Upper lobe of left lung (tissue), 6 donors: ENCODE measurements around the gene LAMA2. TPM values are rescaled to one million over a fixed set of nuclear protein-coding genes. Genes with fewer than 3 reads are reported as not detected.

Source experiments
- ATAC-seq, 2 donors: fragments of 200-7000 bp; cut with Tn5 transposase; one replicate each; pipeline ENCODE4 v1.9.1; 2022; ENCODE audit warnings: mild to moderate bottlenecking in 2 of 2, moderate library complexity in 2 of 2; ENCODE audit not compliant: low FRiP score in 2 of 2
- DNase-seq, 2 donors: peaks; one replicate each; pipeline ENCODE4 v3.0.0-alpha.2; 2019 to 2020
- H3K27ac ChIP-seq, 4 donors: fragments of 200-600 bp; sonication (generic); one replicate each; pipeline ENCODE4 v1.5.1; 2016 to 2019
- H3K27me3 ChIP-seq, 4 donors: fragments of 200-600 bp; sonication (generic); one replicate each; pipeline ENCODE4 v1.5.1; 2017 to 2019
- H3K36me3 ChIP-seq, 4 donors: fragments of 200-600 bp; sonication (generic); one replicate each; pipeline ENCODE4 v1.5.1; 2016 to 2019
- H3K4me1 ChIP-seq, 4 donors: fragments of 200-600 bp; sonication (generic); one replicate each; pipeline ENCODE4 v1.5.1; 2018 to 2019
- H3K4me3 ChIP-seq, 4 donors: fragments of 200-600 bp; sonication (generic); one replicate each; pipeline ENCODE4 v1.5.1; 2017 to 2019; ENCODE audit warnings: mild to moderate bottlenecking in 2 of 4, moderate library complexity in 1 of 4
- H3K9me3 ChIP-seq, 4 donors: fragments of 200-600 bp; sonication (generic); one replicate each; pipeline ENCODE4 v1.5.1; 2018 to 2019
- EP300 ChIP-seq, 4 donors: sonication (generic); formaldehyde crosslinking; IDR thresholded peaks; one replicate each; pipeline ENCODE4 v1.5.1; 2017; ENCODE audit warnings: antibody characterized with exemption in 4 of 4, control low read depth in 2 of 4
- POLR2A ChIP-seq, 4 donors: fragments of 450-650 bp; IDR thresholded peaks; one replicate each; pipeline ENCODE4 v1.5.1; 2016 to 2017; ENCODE audit warnings: antibody characterized with exemption in 4 of 4, mild to moderate bottlenecking in 2 of 4
- POLR2AphosphoS5 ChIP-seq, 2 donors: sonication (generic); formaldehyde crosslinking; IDR thresholded peaks; one replicate each; pipeline ENCODE4 v1.5.1; 2017; ENCODE audit warnings: antibody characterized with exemption in 2 of 2
- WGBS, 2 donors: methylation state at CpG; one replicate each; pipeline ENCODE4 v1.1.5; 2017 to 2018; 5-methylcytosine and 5-hydroxymethylcytosine counted together
- total RNA-seq, 6 donors: library from RNA; depleted of rRNA in 4 of 6; stranded (reverse); fragments of >200 nt in 4 of 6; gene quantifications; one replicate each; pipeline versions ENCODE4 v1.1.0 to v1.2.1, GENCODE V29; 2016 to 2021
- TF ChIP-seq, protein P1 (sequence below), 6 experiments: fragments of 450-650 bp in 4 of 6; fragments of 200-600 bp in 2 of 6; sonication (generic) in 2 of 6; IDR thresholded peaks; one replicate each; pipeline ENCODE4 v1.5.1; 2016 to 2019; ENCODE audit warnings: antibody characterized with exemption in 6 of 6
- donor health status: DM: no; HTN: no; CAD: no; lungs with moderate emphysema.
- donor health status: DM: no; HTN: yes; CAD: no; lungs with severe emphysema.

LAMA2 gene
- total RNA-seq, 6 donors from 2014 or later: 41.9 to 82.8 (median 62.4) TPM

DNA sequence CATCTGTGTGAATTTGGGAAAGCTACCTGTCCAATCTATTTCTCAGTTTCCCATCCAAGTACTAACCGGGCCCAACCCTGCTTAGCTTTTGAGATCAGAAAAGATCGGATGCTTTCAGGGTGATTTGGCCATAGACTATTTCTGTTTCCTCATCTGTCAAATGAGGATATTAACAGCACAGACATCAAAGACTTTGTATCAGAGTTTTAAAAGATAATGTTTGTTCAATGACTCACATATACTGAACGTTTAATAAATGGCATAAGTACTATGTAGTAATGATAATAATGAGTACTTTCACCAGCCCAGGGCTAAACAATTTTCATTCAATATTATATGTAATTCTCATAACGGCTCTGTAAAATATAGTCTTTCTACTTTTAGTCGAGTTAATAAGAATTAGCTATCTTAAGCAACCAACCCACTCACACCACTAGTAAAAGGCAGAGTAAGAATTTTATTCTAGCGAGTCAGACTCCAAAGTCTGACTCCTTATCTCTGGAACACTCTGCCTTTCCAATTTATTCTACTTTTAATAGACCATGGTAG lies 610.5 kb downstream of the LAMA2 start:
- Histone ChIP-seq H3K36me3 (no peaks in the 10 kb centered on the region), H3K9me3 (no peaks in the 10 kb centered on the region), H3K27me3 (no peaks in the 10 kb centered on the region), H3K4me1 (peaks cover 23 to 28% (median 26%) of the 10 kb centered on the region in 4 donors), H3K27ac (no peak overlapping the region), H3K4me3 (no peak overlapping the region)
- DNase-seq (no peak), ATAC-seq (no peak)
- TF ChIP-seq POLR2AphosphoS5 (IDR thresholded peaks at IDR 0.05): no peak
- TF ChIP-seq, protein P1, sequence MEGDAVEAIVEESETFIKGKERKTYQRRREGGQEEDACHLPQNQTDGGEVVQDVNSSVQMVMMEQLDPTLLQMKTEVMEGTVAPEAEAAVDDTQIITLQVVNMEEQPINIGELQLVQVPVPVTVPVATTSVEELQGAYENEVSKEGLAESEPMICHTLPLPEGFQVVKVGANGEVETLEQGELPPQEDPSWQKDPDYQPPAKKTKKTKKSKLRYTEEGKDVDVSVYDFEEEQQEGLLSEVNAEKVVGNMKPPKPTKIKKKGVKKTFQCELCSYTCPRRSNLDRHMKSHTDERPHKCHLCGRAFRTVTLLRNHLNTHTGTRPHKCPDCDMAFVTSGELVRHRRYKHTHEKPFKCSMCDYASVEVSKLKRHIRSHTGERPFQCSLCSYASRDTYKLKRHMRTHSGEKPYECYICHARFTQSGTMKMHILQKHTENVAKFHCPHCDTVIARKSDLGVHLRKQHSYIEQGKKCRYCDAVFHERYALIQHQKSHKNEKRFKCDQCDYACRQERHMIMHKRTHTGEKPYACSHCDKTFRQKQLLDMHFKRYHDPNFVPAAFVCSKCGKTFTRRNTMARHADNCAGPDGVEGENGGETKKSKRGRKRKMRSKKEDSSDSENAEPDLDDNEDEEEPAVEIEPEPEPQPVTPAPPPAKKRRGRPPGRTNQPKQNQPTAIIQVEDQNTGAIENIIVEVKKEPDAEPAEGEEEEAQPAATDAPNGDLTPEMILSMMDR (IDR thresholded peaks at IDR 0.05): no peak
- no peak for TF ChIP-seq EP300 (IDR thresholded peaks at IDR 0.05)
- no peak for TF ChIP-seq POLR2A (IDR thresholded peaks at IDR 0.05)
- 72 to 83% methylated on average over 6 of the region's 6 CpGs for WGBS, 2 donors

DNA sequence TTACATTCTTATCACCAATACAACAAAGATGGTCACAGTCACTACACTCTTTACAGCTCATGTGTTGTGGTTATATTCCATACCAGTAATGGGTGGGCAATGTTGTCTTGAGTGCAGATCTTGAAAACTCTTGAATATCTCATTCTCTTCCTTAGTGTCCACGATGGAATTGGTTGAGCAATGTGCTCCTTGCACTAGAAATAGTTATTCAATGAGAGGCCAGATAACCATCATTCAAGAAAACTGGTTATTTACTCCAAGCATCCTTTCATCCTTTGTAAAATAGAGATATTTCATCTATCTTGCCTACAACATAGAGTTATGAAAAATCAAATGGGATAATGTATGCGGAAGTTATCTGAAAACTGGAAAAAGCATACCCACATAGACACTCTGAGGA lies 611.2 kb downstream of the LAMA2 start:
- no peaks in the 10 kb centered on the region for H3K36me3 ChIP-seq
- DNase-seq (no peak), ATAC-seq (no peak)
- H3K9me3 ChIP-seq: no peaks in the 10 kb centered on the region
- WGBS, 2 donors: 72% methylated on average over 2 of the region's 2 CpGs
- H3K4me3 ChIP-seq: no peak overlapping the region
- H3K27me3 ChIP-seq: no peaks in the 10 kb centered on the region
- peaks cover 25 to 35% (median 28%) of the 10 kb centered on the region in 4 donors for H3K4me1 ChIP-seq
- no peak for TF ChIP-seq EP300 (IDR thresholded peaks at IDR 0.05)
- TF ChIP-seq, protein P1 (IDR thresholded peaks at IDR 0.05): no peak
- no peak overlapping the region for H3K27ac ChIP-seq

DNA sequence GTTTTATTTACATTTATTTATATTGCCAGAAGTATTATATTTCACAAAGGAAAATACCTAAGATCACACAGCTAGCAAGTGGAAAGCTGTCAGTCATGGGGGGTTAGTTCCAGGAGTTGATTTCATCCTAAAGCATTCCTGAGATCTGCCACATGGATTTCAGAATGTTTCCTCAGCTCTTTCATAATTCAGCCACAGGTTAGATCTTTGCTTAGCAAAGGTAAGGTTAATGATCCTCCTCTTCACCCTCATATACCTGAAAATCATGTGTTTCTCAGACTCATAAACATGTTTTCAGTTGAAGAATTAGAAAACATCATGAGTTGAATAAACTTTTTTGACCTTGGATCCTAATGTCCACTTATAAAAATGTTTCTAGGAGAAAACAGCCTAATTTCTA lies 611.6 kb downstream of the LAMA2 start:
- ATAC-seq (no peak), DNase-seq (no peak)
- Histone ChIP-seq H3K36me3 (no peaks in the 10 kb centered on the region), H3K4me3 (no peak overlapping the region), H3K9me3 (no peaks in the 10 kb centered on the region), H3K27me3 (no peaks in the 10 kb centered on the region), H3K27ac (no peak overlapping the region), H3K4me1 (peaks cover 21 to 38% (median 29%) of the 10 kb centered on the region in 4 donors)
- TF ChIP-seq POLR2A (IDR thresholded peaks at IDR 0.05) (no peak), EP300 (IDR thresholded peaks at IDR 0.05) (no peak), POLR2AphosphoS5 (IDR thresholded peaks at IDR 0.05) (no peak)
- TF ChIP-seq, protein P1 (IDR thresholded peaks at IDR 0.05): no peak

DNA sequence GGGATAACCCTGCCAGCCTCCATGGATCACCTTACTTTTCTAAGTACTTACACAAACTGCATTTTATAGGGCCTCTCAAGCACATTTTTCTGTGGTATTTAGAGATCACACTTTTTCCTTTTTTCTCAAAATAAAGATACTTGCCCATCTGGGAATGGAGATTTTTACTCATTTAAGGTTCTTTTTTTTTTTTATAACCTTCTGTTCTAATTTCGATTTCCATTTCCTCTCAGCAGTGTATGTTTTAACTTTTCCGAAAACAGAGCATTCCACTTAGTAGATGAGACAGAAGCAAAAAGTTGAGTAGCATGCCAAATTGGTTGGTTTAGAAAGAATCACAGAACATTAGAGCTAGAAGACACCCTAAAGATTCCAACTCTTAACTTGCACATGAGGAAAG lies 612.7 kb downstream of the LAMA2 start:
- DNase-seq (no peak), ATAC-seq (no peak)
- H3K27me3 ChIP-seq: no peaks in the 10 kb centered on the region
- H3K36me3 ChIP-seq: no peaks in the 10 kb centered on the region
- no peak overlapping the region for H3K27ac ChIP-seq
- H3K4me3 ChIP-seq: no peak overlapping the region
- TF ChIP-seq EP300 (IDR thresholded peaks at IDR 0.05) (no peak), POLR2A (IDR thresholded peaks at IDR 0.05) (no peak), POLR2AphosphoS5 (IDR thresholded peaks at IDR 0.05) (no peak)
- TF ChIP-seq, protein P1 (IDR thresholded peaks at IDR 0.05): no peak
- no peaks in the 10 kb centered on the region for H3K9me3 ChIP-seq
- H3K4me1 ChIP-seq: peaks cover 14 to 30% (median 24%) of the 10 kb centered on the region in 4 donors
- 79 to 85% methylated on average over 2 of the region's 2 CpGs for WGBS, 2 donors
